WTC11 (cell line): ENCODE data around the gene DAB2. TPM values are rescaled to one million over a fixed set of nuclear protein-coding genes. Genes with fewer than 3 reads are reported as not detected.

Source experiments
- ATAC-seq: fragments of 200-7000 bp; cut with Tn5 transposase; 2 replicates; pipeline ENCODE4 v1.10.0; 2021; ENCODE audit warnings: mild to moderate bottlenecking, moderate library complexity
- Bru-seq: library from RNA; stranded (reverse); fragments of 400-500 nt; gene quantifications from one replicate; lab custom pipeline; 2021; lab: Mats Ljungman, UMichigan
- CTCF ChIA-PET: fragments of 300-600 bp; sonication (Branson Sonifier 250); formaldehyde crosslinking; loops from one replicate; lab custom pipeline; 2021; ENCODE audit warnings: antibody characterized with exemption; lab: Charles Lee
- POLR2A ChIA-PET: fragments of 350-600 bp; sonication (Branson Sonifier 250); formaldehyde crosslinking; loops from one replicate; lab custom pipeline; 2021; ENCODE audit warnings: antibody characterized with exemption; lab: Charles Lee
- DNase-seq: peaks from one replicate; pipeline ENCODE4 v3.0.0; 2021; ENCODE audit warnings: low spot score
- H3K27ac Mint-ChIP-seq: 2 replicates; pipeline ENCODE4 v1.8.0; 2021; ENCODE audit warnings: mixed read lengths
- H3K27me3 Mint-ChIP-seq: 2 replicates; pipeline ENCODE4 v1.8.0; 2021; ENCODE audit warnings: low read depth, mild to moderate bottlenecking, moderate library complexity, mixed read lengths
- H3K36me3 Mint-ChIP-seq: 2 replicates; pipeline ENCODE4 v1.8.0; 2021; ENCODE audit warnings: mixed read lengths
- H3K4me1 Mint-ChIP-seq: 2 replicates; pipeline ENCODE4 v1.8.0; 2022; ENCODE audit warnings: mixed read lengths
- H3K4me3 Mint-ChIP-seq: 2 replicates; pipeline ENCODE4 v1.8.0; 2021; ENCODE audit warnings: mild to moderate bottlenecking, moderate library complexity, mixed read lengths
- H3K9me3 Mint-ChIP-seq: 2 replicates; pipeline ENCODE4 v1.8.0; 2021; ENCODE audit warnings: mixed read lengths
- ATF6 ChIP-seq: sonication (generic); formaldehyde crosslinking; IDR thresholded peaks from 2 replicates; pipeline ENCODE4 v1.8.1; 2023; ENCODE audit warnings: mild to moderate bottlenecking, missing genetic modification reagents
- CBFB ChIP-seq: sonication (generic); formaldehyde crosslinking; IDR thresholded peaks from 2 replicates; pipeline ENCODE4 v1.8.1; 2022; ENCODE audit warnings: mild to moderate bottlenecking, low read depth, missing genetic modification reagents
- ETV6 ChIP-seq: sonication (generic); formaldehyde crosslinking; IDR thresholded peaks from 2 replicates; pipeline ENCODE4 v1.8.1; 2022; ENCODE audit warnings: mild to moderate bottlenecking, missing genetic modification reagents
- GTF2I ChIP-seq: fragments of 250-450 bp; sonication (Bioruptor Pico); conservative IDR thresholded peaks from 2 replicates; pipeline ENCODE4 v1.4.0; 2021; ENCODE audit warnings: mild to moderate bottlenecking
- MAX ChIP-seq: sonication (generic); formaldehyde crosslinking; IDR thresholded peaks from 2 replicates; pipeline ENCODE4 v1.8.0; 2022; ENCODE audit warnings: mild to moderate bottlenecking, missing genetic modification reagents
- PRDM15 ChIP-seq: sonication (generic); formaldehyde crosslinking; IDR thresholded peaks from 2 replicates; pipeline ENCODE4 v1.8.0; 2022; ENCODE audit warnings: missing genetic modification reagents
- SP1 ChIP-seq: sonication (generic); formaldehyde crosslinking; conservative IDR thresholded peaks from 2 replicates; pipeline ENCODE4 v1.8.1; 2022; ENCODE audit warnings: missing genetic modification reagents
- STAT6 ChIP-seq: sonication (generic); formaldehyde crosslinking; conservative IDR thresholded peaks from 2 replicates; pipeline ENCODE4 v1.8.1; 2023; ENCODE audit warnings: mild to moderate bottlenecking, low read depth, missing genetic modification reagents, moderate library complexity
- TEAD1 ChIP-seq: sonication (generic); formaldehyde crosslinking; IDR thresholded peaks from 2 replicates; pipeline ENCODE4 v1.8.0; 2022; ENCODE audit warnings: mild to moderate bottlenecking, missing genetic modification reagents
- long read RNA-seq, 3 experiments: library from RNA in 1 of 3; library from capped mRNA in 1 of 3; library from polyadenylated mRNA in 1 of 3; unstranded in 2 of 3; stranded (forward) in 1 of 3; transcript quantifications; one replicate each; pipeline ENCODE4 v2.0.0, GENCODE V29; 2021
- total RNA-seq: library from RNA; stranded (reverse); gene quantifications from 3 replicates; pipeline ENCODE4 v1.2.3, GENCODE V29; 2021
- TF ChIP-seq, protein P1 (sequence below): sonication (generic); formaldehyde crosslinking; IDR thresholded peaks from 2 replicates; pipeline ENCODE4 v1.8.1; 2023; ENCODE audit warnings: mild to moderate bottlenecking, moderate library complexity, missing genetic modification reagents
- TF ChIP-seq, protein P2 (sequence below): sonication (generic); formaldehyde crosslinking; IDR thresholded peaks from 2 replicates; pipeline ENCODE4 v1.8.0; 2023; ENCODE audit warnings: missing genetic modification reagents, mild to moderate bottlenecking, borderline replicate concordance
- TF ChIP-seq, protein P3 (sequence below): sonication (generic); formaldehyde crosslinking; IDR thresholded peaks from 2 replicates; pipeline ENCODE4 v1.8.1; 2023; ENCODE audit warnings: mild to moderate bottlenecking, missing genetic modification reagents

Gene DAB2
- total RNA-seq = 3.8 to 7.2 TPM (median 3.9 TPM) in 3 replicates
- Bru-seq, nascent RNA = percentile 50 among the genes with signal in this experiment
- long read RNA-seq, experiment 1, full-length matches to known transcripts = 16 of 38 reads
- long read RNA-seq, experiment 1, partial matches to known transcripts = 17 of 38 reads
- long read RNA-seq, experiment 1, other reads (novel, unspliced or antisense) = 5 of 38 reads
- long read RNA-seq, experiment 2, partial matches to known transcripts = 1 of 5 reads
- long read RNA-seq, experiment 2, other reads (novel, unspliced or antisense) = 4 of 5 reads
- long read RNA-seq, experiment 3, partial matches to known transcripts = 1 of 1 reads
- long read RNA-seq, experiment 3, other reads (novel, unspliced or antisense) = 0 of 1 reads

GRCh38 chr5:39424736-39425637 is at the start of gene DAB2:
TSS of gene DAB2 (minus strand) at chr5:39424980. CDS start at chr5:39394320, 30,660 bp downstream.
- ATAC-seq (peak; percentile 88), DNase-seq (peak; percentile 85)
- Mint-ChIP-seq H3K4me1 (peaks cover 54% of the 10 kb centered on the region), H3K36me3 (no peaks in the 10 kb centered on the region), H3K4me3 (peak within 1 kb of the TSS; percentile 82), H3K9me3 (no peaks in the 10 kb centered on the region), H3K27me3 (peaks cover 5% of the 10 kb centered on the region; the same call in 1 of the 2 replicates), H3K27ac (peak within 1 kb of the TSS; percentile 27; the same call in 1 of the 2 replicates)
- CTCF ChIA-PET = interaction anchor here (0.7 to 2.9 kb wide), 26 partner anchors 9 to 275 kb away, joined by 3 to 33 read pairs (median 4); no protein-coding TSS in a partner anchor
- POLR2A ChIA-PET = interaction anchor here (0.6 to 1.6 kb wide), 8 partner anchors 9 to 261 kb away, joined by 3 to 4 read pairs (median 3); no protein-coding TSS in a partner anchor
- 0 out of 2 replicates have a peak, but pooled peaks have one; percentile 22 for TF ChIP-seq GTF2I (CRISPR knock-in tag)
- TF ChIP-seq ETV6 (CRISPR knock-in tag) = peak; percentile 70; the same call in 1 of the 2 replicates
- TF ChIP-seq, protein P1, sequence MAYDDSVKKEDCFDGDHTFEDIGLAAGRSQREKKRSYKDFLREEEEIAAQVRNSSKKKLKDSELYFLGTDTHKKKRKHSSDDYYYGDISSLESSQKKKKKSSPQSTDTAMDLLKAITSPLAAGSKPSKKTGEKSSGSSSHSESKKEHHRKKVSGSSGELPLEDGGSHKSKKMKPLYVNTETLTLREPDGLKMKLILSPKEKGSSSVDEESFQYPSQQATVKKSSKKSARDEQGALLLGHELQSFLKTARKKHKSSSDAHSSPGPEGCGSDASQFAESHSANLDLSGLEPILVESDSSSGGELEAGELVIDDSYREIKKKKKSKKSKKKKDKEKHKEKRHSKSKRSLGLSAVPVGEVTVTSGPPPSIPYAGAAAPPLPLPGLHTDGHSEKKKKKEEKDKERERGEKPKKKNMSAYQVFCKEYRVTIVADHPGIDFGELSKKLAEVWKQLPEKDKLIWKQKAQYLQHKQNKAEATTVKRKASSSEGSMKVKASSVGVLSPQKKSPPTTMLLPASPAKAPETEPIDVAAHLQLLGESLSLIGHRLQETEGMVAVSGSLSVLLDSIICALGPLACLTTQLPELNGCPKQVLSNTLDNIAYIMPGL = peak; percentile 93
- 0 out of 2 replicates have a peak, but pooled peaks have one; percentile 29 for TF ChIP-seq SP1 (CRISPR knock-in tag)
- TF ChIP-seq STAT6 = no peak
- no peak for TF ChIP-seq TEAD1
- peak; percentile 81 for TF ChIP-seq PRDM15 (CRISPR knock-in tag)
- TF ChIP-seq, protein P2, sequence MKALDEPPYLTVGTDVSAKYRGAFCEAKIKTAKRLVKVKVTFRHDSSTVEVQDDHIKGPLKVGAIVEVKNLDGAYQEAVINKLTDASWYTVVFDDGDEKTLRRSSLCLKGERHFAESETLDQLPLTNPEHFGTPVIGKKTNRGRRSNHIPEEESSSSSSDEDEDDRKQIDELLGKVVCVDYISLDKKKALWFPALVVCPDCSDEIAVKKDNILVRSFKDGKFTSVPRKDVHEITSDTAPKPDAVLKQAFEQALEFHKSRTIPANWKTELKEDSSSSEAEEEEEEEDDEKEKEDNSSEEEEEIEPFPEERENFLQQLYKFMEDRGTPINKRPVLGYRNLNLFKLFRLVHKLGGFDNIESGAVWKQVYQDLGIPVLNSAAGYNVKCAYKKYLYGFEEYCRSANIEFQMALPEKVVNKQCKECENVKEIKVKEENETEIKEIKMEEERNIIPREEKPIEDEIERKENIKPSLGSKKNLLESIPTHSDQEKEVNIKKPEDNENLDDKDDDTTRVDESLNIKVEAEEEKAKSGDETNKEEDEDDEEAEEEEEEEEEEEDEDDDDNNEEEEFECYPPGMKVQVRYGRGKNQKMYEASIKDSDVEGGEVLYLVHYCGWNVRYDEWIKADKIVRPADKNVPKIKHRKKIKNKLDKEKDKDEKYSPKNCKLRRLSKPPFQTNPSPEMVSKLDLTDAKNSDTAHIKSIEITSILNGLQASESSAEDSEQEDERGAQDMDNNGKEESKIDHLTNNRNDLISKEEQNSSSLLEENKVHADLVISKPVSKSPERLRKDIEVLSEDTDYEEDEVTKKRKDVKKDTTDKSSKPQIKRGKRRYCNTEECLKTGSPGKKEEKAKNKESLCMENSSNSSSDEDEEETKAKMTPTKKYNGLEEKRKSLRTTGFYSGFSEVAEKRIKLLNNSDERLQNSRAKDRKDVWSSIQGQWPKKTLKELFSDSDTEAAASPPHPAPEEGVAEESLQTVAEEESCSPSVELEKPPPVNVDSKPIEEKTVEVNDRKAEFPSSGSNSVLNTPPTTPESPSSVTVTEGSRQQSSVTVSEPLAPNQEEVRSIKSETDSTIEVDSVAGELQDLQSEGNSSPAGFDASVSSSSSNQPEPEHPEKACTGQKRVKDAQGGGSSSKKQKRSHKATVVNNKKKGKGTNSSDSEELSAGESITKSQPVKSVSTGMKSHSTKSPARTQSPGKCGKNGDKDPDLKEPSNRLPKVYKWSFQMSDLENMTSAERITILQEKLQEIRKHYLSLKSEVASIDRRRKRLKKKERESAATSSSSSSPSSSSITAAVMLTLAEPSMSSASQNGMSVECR (CRISPR knock-in tag) = 0 out of 2 replicates have a peak, but pooled peaks have one; percentile 23
- peak; percentile 56; the same call in 1 of the 2 replicates for TF ChIP-seq MAX
- no peak for TF ChIP-seq ATF6 (CRISPR knock-in tag)
- no peak for TF ChIP-seq CBFB (CRISPR knock-in tag)
- TF ChIP-seq, protein P3, sequence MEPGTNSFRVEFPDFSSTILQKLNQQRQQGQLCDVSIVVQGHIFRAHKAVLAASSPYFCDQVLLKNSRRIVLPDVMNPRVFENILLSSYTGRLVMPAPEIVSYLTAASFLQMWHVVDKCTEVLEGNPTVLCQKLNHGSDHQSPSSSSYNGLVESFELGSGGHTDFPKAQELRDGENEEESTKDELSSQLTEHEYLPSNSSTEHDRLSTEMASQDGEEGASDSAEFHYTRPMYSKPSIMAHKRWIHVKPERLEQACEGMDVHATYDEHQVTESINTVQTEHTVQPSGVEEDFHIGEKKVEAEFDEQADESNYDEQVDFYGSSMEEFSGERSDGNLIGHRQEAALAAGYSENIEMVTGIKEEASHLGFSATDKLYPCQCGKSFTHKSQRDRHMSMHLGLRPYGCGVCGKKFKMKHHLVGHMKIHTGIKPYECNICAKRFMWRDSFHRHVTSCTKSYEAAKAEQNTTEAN (CRISPR knock-in tag) = peak; percentile 31; the same call in 1 of the 2 replicates
